Upper lobe of left lung (tissue), 6 donors: ENCODE data around the gene PNPLA5. TPM values are rescaled to one million over a fixed set of nuclear protein-coding genes. Genes with fewer than 3 reads are reported as not detected.
A peak's percentile ranks its signal among the peaks of the same experiment; 100 is the strongest.

Experiments
- ATAC-seq, 2 donors: fragments of 200-7000 bp; cut with Tn5 transposase; one replicate each; pipeline ENCODE4 v1.9.1; 2022; ENCODE audit warnings: mild to moderate bottlenecking in 2 of 2, moderate library complexity in 2 of 2; ENCODE audit not compliant: low FRiP score in 2 of 2
- DNase-seq, 2 donors: peaks; one replicate each; pipeline ENCODE4 v3.0.0-alpha.2; 2019 to 2020
- H3K27ac ChIP-seq, 4 donors: fragments of 200-600 bp; sonication (generic); one replicate each; pipeline ENCODE4 v1.5.1; 2016 to 2019
- H3K27me3 ChIP-seq, 4 donors: fragments of 200-600 bp; sonication (generic); one replicate each; pipeline ENCODE4 v1.5.1; 2017 to 2019
- H3K36me3 ChIP-seq, 4 donors: fragments of 200-600 bp; sonication (generic); one replicate each; pipeline ENCODE4 v1.5.1; 2016 to 2019
- H3K4me1 ChIP-seq, 4 donors: fragments of 200-600 bp; sonication (generic); one replicate each; pipeline ENCODE4 v1.5.1; 2018 to 2019
- H3K4me3 ChIP-seq, 4 donors: fragments of 200-600 bp; sonication (generic); one replicate each; pipeline ENCODE4 v1.5.1; 2017 to 2019; ENCODE audit warnings: mild to moderate bottlenecking in 2 of 4, moderate library complexity in 1 of 4
- H3K9me3 ChIP-seq, 4 donors: fragments of 200-600 bp; sonication (generic); one replicate each; pipeline ENCODE4 v1.5.1; 2018 to 2019
- CTCF ChIP-seq, 6 experiments: fragments of 450-650 bp in 4 of 6; fragments of 200-600 bp in 2 of 6; sonication (generic) in 2 of 6; IDR thresholded peaks; one replicate each; pipeline ENCODE4 v1.5.1; 2016 to 2019; ENCODE audit warnings: antibody characterized with exemption in 6 of 6
- EP300 ChIP-seq, 4 donors: sonication (generic); formaldehyde crosslinking; IDR thresholded peaks; one replicate each; pipeline ENCODE4 v1.5.1; 2017; ENCODE audit warnings: antibody characterized with exemption in 4 of 4, control low read depth in 2 of 4
- POLR2A ChIP-seq, 4 donors: fragments of 450-650 bp; IDR thresholded peaks; one replicate each; pipeline ENCODE4 v1.5.1; 2016 to 2017; ENCODE audit warnings: antibody characterized with exemption in 4 of 4, mild to moderate bottlenecking in 2 of 4
- POLR2AphosphoS5 ChIP-seq, 2 donors: sonication (generic); formaldehyde crosslinking; IDR thresholded peaks; one replicate each; pipeline ENCODE4 v1.5.1; 2017; ENCODE audit warnings: antibody characterized with exemption in 2 of 2
- WGBS, 2 donors: methylation state at CpG; one replicate each; pipeline ENCODE4 v1.1.5; 2017 to 2018; 5-methylcytosine and 5-hydroxymethylcytosine counted together
- total RNA-seq, 6 donors: library from RNA; depleted of rRNA in 4 of 6; stranded (reverse); fragments of >200 nt in 4 of 6; gene quantifications; one replicate each; pipeline versions ENCODE4 v1.1.0 to v1.2.1, GENCODE V29; 2016 to 2021
- donor health status: DM: no; HTN: no; CAD: no; lungs with moderate emphysema.
- donor health status: DM: no; HTN: yes; CAD: no; lungs with severe emphysema.

PNPLA5 gene
- total RNA-seq, 6 donors from 2014 or later: not detected

GRCh38 chr22:43889860-43890253, 2.0 kb downstream of the PNPLA5 start:
- Histone ChIP-seq H3K36me3 (no peaks in the 10 kb centered on the region), H3K27me3 (peaks cover 0 to 21% (median 14%) of the 10 kb centered on the region in 4 donors), H3K4me3 (no peak overlapping the region), H3K27ac (no peak overlapping the region), H3K9me3 (no peaks in the 10 kb centered on the region), H3K4me1 (peaks cover 4 to 12% (median 10%) of the 10 kb centered on the region in 4 donors)
- TF ChIP-seq EP300 (IDR thresholded peaks at IDR 0.05) (no peak), POLR2A (IDR thresholded peaks at IDR 0.05) (no peak)
- 35% methylated on average over 4 of the region's 4 CpGs; no CpG with 5 or more reads in 1 of the 2 donors for WGBS, 2 donors
- no peak for ATAC-seq
- DNase-seq: no peak

GRCh38 chr22:43889201-43889859, 2.5 kb downstream of the PNPLA5 start:
- no peaks in the 10 kb centered on the region for H3K36me3 ChIP-seq
- 66 to 75% methylated on average over 11 to 15 of the region's 16 CpGs for WGBS, 2 donors
- no peak for TF ChIP-seq POLR2A (IDR thresholded peaks at IDR 0.05)
- no peak for TF ChIP-seq POLR2AphosphoS5 (IDR thresholded peaks at IDR 0.05)
- peaks cover 0 to 21% (median 14%) of the 10 kb centered on the region in 4 donors for H3K27me3 ChIP-seq
- H3K4me3 ChIP-seq: no peak overlapping the region
- H3K27ac ChIP-seq: no peak overlapping the region
- no peak for DNase-seq
- no peaks in the 10 kb centered on the region for H3K9me3 ChIP-seq
- no peak for ATAC-seq
- H3K4me1 ChIP-seq: peaks cover 4 to 15% (median 10%) of the 10 kb centered on the region in 4 donors

GRCh38 chr22:43888740-43889139, 3.1 kb downstream of the PNPLA5 start:
- DNase-seq (peak in 1 of 2 donors; percentile 14), ATAC-seq (no peak)
- H3K4me3 ChIP-seq: no peak overlapping the region
- no peaks in the 10 kb centered on the region for H3K36me3 ChIP-seq
- no peak for TF ChIP-seq POLR2A (IDR thresholded peaks at IDR 0.05)
- no peak for TF ChIP-seq POLR2AphosphoS5 (IDR thresholded peaks at IDR 0.05)
- TF ChIP-seq EP300 (IDR thresholded peaks at IDR 0.05): no peak
- TF ChIP-seq CTCF (IDR thresholded peaks at IDR 0.05): no peak
- H3K9me3 ChIP-seq: no peaks in the 10 kb centered on the region
- H3K27me3 ChIP-seq: peaks cover 0 to 21% (median 14%) of the 10 kb centered on the region in 4 donors
- peaks cover 4 to 15% (median 10%) of the 10 kb centered on the region in 4 donors for H3K4me1 ChIP-seq
- WGBS, 2 donors: 61 to 62% methylated on average over 2 to 4 of the region's 4 CpGs
- no peak overlapping the region for H3K27ac ChIP-seq

GRCh38 chr22:43887391-43887790, 4.4 kb downstream of the PNPLA5 start:
- ATAC-seq (no peak), DNase-seq (no peak)
- TF ChIP-seq EP300 (IDR thresholded peaks at IDR 0.05): no peak
- no peak for TF ChIP-seq POLR2A (IDR thresholded peaks at IDR 0.05)
- TF ChIP-seq POLR2AphosphoS5 (IDR thresholded peaks at IDR 0.05): no peak
- no peak for TF ChIP-seq CTCF (IDR thresholded peaks at IDR 0.05)
- WGBS, 2 donors: 71 to 100% methylated on average over 1 to 4 of the region's 4 CpGs
- no peaks in the 10 kb centered on the region for H3K9me3 ChIP-seq
- H3K27ac ChIP-seq: no peak overlapping the region
- no peaks in the 10 kb centered on the region for H3K36me3 ChIP-seq
- peaks cover 4 to 15% (median 10%) of the 10 kb centered on the region in 4 donors for H3K4me1 ChIP-seq
- no peak overlapping the region for H3K4me3 ChIP-seq
- H3K27me3 ChIP-seq: peaks cover 0 to 21% (median 14%) of the 10 kb centered on the region in 4 donors

GRCh38 chr22:43886231-43886630, 5.6 kb downstream of the PNPLA5 start:
- peaks cover under 1 to 7% (median 2%) of the 10 kb centered on the region in 4 donors for H3K4me1 ChIP-seq
- H3K27me3 ChIP-seq: peaks cover 0 to 9% (median 6%) of the 10 kb centered on the region in 4 donors
- ATAC-seq (no peak), DNase-seq (no peak)
- TF ChIP-seq CTCF (IDR thresholded peaks at IDR 0.05): no peak
- no peak for TF ChIP-seq POLR2A (IDR thresholded peaks at IDR 0.05)
- TF ChIP-seq EP300 (IDR thresholded peaks at IDR 0.05): no peak
- no peak for TF ChIP-seq POLR2AphosphoS5 (IDR thresholded peaks at IDR 0.05)
- 63 to 84% methylated on average over 3 to 8 of the region's 8 CpGs for WGBS, 2 donors
- no peak overlapping the region for H3K4me3 ChIP-seq
- H3K36me3 ChIP-seq: no peaks in the 10 kb centered on the region
- H3K9me3 ChIP-seq: no peaks in the 10 kb centered on the region
- no peak overlapping the region for H3K27ac ChIP-seq

GRCh38 chr22:43885786-43886185, 6.0 kb downstream of the PNPLA5 start:
- WGBS, 2 donors: 84 to 89% methylated on average over 6 of the region's 6 CpGs
- peaks cover 0 to 3% (median 0%) of the 10 kb centered on the region in 4 donors for H3K4me1 ChIP-seq
- no peak overlapping the region for H3K4me3 ChIP-seq
- no peaks in the 10 kb centered on the region for H3K9me3 ChIP-seq
- no peak overlapping the region for H3K27ac ChIP-seq
- DNase-seq (no peak), ATAC-seq (no peak)
- TF ChIP-seq EP300 (IDR thresholded peaks at IDR 0.05) (no peak), POLR2A (IDR thresholded peaks at IDR 0.05) (no peak), POLR2AphosphoS5 (IDR thresholded peaks at IDR 0.05) (no peak), CTCF (IDR thresholded peaks at IDR 0.05) (no peak)
- peaks cover 0 to 5% (median 1%) of the 10 kb centered on the region in 4 donors for H3K27me3 ChIP-seq
- H3K36me3 ChIP-seq: no peaks in the 10 kb centered on the region
